Measurements from ENCODE around the gene SEBOX.

DNA sequence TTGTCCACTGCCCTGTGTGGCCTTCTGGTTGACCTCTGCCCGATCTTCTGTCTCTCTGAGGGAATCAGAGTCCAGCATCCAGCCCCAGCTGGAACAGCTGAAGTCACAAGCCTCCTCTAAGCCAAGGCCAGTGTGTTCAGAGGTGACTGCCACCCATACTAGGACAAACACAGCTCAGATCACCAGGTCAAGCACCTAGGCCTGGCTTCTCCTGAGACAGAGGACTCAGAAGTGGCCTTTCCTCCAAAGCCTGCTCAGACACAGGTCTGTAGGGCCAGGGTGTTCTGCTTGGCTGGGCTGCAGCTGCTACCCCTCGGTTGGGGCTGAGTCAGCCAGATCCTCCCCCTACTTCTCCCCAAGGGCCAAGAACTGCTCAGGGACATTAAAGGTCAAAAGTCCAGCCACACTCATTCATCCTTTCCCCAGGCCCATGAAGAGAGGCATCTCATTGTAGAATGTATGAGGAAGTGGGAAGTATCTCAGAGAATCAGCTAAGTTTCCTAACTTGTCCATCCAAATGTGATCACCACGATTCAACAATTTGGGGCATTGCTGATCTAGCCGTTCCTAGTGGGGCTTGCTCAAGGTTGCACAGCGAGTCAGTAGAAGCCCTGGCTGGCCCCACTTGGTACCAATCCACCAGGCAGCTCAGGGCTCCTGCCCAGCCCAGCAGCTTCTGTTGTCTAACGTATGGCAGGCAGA lies 33.4 kb upstream of the SEBOX start:
- TF ChIP-seq, protein P1, sequence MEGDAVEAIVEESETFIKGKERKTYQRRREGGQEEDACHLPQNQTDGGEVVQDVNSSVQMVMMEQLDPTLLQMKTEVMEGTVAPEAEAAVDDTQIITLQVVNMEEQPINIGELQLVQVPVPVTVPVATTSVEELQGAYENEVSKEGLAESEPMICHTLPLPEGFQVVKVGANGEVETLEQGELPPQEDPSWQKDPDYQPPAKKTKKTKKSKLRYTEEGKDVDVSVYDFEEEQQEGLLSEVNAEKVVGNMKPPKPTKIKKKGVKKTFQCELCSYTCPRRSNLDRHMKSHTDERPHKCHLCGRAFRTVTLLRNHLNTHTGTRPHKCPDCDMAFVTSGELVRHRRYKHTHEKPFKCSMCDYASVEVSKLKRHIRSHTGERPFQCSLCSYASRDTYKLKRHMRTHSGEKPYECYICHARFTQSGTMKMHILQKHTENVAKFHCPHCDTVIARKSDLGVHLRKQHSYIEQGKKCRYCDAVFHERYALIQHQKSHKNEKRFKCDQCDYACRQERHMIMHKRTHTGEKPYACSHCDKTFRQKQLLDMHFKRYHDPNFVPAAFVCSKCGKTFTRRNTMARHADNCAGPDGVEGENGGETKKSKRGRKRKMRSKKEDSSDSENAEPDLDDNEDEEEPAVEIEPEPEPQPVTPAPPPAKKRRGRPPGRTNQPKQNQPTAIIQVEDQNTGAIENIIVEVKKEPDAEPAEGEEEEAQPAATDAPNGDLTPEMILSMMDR (IDR thresholded peaks at IDR 0.05): no peak
- no peak for TF ChIP-seq POLR2A (IDR thresholded peaks at IDR 0.05)
- no peak for TF ChIP-seq EP300 (IDR thresholded peaks at IDR 0.05)
